Measurements from ENCODE around the gene MCRS1.
A peak's percentile ranks its signal among the peaks of the same experiment; 100 is the strongest.

Gene MCRS1

DNA sequence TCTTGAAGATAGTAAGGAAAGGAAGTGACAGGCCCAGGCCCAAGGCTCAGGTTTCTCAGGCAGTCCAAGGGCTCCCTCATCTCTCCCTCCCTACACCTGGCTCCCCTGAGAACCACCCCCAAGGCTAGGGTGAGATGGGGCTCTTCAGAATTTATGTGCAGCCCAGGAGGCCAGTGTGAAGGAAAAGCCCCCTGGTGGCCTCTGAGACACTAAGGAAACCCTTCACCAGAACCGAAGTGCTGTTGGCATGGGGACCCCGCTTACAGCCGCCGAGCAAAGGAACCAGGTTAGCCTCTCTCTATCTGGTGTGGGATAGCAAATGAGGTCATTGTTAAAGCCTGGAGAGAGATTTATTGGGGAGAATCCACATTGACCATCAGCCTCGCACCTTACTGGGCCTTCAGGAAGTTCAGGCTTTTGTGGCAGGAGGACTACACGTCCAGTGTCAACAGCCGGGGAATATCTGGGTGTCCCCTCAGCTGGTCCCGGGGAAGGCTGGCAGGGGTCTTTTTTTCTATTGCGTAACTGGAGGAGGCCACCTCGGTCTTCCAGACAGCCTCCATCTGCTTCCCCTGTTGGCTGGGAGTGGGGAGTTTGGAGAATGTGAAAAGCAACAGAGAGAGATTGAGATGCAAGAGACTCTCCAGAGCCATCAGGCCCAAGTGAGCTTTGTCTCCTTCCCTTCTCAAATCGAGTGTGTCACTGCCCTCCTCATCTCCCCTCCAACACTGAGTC is 19.4 kb upstream of the MCRS1 start:
- no peak for DNase-seq (ENCODE audit: low read depth)
- H3K4me3 ChIP-seq (replicated peaks; ENCODE audit: low read depth, low read length) = no peak overlapping the region
- TF ChIP-seq CTCF (IDR thresholded peaks at IDR 0.05; ENCODE audit: low read length, missing control alignments) = no peak

- no peak overlapping the region for H3K4me3 ChIP-seq (replicated peaks; ENCODE audit: low read depth, low read length)
- no peak for DNase-seq (ENCODE audit: low read depth)
- TF ChIP-seq CTCF (IDR thresholded peaks at IDR 0.05; ENCODE audit: low read length, missing control alignments) = no peak
Measured at GRCh38 chr12:49585477-49586459, 17.8 kb upstream of the MCRS1 start.

DNA sequence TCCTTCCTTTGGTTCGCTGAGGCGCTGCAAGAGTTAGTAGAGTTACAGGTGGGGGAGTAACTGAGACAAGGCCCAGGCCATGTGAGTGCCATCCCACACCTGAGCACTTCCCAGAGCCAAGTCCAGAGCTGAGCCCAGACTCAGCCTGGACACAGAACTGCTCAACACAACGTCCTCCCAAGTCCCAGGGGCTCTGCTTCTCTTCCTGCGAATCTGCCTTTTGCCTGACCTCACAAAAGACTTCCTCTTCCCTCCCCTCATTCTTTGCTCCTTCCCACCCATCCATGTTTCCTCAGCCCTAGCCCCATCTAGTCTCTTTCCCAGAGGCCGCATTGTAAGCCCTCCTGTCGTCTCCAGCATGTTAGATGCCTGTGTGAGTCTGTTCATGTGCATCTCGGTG is 16.6 kb upstream of the MCRS1 start:
- no peak for TF ChIP-seq CTCF (IDR thresholded peaks at IDR 0.05; ENCODE audit: low read length, missing control alignments)
- no peak for DNase-seq (ENCODE audit: low read depth)
- no peak overlapping the region for H3K4me3 ChIP-seq (replicated peaks; ENCODE audit: low read depth, low read length)

GRCh38 chr12:49583366-49584094 is 15.6 kb upstream of the MCRS1 start:
- TF ChIP-seq CTCF (IDR thresholded peaks at IDR 0.05; ENCODE audit: low read length, missing control alignments) = no peak
- DNase-seq (ENCODE audit: low read depth) = peak; percentile 63
- H3K4me3 ChIP-seq (replicated peaks; ENCODE audit: low read depth, low read length) = no peak overlapping the region

GRCh38 chr12:49582850-49583249 is 14.9 kb upstream of the MCRS1 start:
- peak; percentile 35 for DNase-seq (ENCODE audit: low read depth)
- no peak overlapping the region for H3K4me3 ChIP-seq (replicated peaks; ENCODE audit: low read depth, low read length)
- no peak for TF ChIP-seq CTCF (IDR thresholded peaks at IDR 0.05; ENCODE audit: low read length, missing control alignments)

DNA sequence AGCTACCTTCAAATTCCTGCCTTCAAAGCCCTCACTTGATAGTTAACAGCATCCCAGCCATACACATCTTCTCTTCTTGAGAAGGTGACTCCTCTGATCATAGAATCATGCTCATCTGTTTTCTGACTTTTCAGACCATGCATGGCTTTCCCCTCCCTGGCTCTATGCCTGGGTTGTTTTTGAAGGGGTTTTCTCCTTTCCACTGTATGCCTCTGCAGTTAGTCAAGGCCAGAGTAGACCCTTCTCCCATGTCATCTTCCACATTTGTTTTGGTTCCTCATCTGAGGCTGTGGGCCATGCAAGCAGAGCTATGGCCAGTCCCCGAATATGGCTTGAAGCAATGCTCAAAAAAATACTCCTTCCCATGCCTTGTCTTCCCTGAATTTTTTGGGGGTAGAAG is 14.3 kb upstream of the MCRS1 start:
- DNase-seq (ENCODE audit: low read depth) = no peak
- no peak overlapping the region for H3K4me3 ChIP-seq (replicated peaks; ENCODE audit: low read depth, low read length)
- no peak for TF ChIP-seq CTCF (IDR thresholded peaks at IDR 0.05; ENCODE audit: low read length, missing control alignments)
